Activated CD8-positive, alpha-beta memory T cell treated with anti-CD3 and anti-CD28 coated beads for 4 hours (primary cell): Measurements from ENCODE around the gene BSN.

Source experiments
- DNase-seq, 2 donors: peaks; one replicate each; pipeline ENCODE4 v3.0.0-alpha.2; 2020; ENCODE audit warnings: low read depth in 2 of 2

BSN gene, protein sequence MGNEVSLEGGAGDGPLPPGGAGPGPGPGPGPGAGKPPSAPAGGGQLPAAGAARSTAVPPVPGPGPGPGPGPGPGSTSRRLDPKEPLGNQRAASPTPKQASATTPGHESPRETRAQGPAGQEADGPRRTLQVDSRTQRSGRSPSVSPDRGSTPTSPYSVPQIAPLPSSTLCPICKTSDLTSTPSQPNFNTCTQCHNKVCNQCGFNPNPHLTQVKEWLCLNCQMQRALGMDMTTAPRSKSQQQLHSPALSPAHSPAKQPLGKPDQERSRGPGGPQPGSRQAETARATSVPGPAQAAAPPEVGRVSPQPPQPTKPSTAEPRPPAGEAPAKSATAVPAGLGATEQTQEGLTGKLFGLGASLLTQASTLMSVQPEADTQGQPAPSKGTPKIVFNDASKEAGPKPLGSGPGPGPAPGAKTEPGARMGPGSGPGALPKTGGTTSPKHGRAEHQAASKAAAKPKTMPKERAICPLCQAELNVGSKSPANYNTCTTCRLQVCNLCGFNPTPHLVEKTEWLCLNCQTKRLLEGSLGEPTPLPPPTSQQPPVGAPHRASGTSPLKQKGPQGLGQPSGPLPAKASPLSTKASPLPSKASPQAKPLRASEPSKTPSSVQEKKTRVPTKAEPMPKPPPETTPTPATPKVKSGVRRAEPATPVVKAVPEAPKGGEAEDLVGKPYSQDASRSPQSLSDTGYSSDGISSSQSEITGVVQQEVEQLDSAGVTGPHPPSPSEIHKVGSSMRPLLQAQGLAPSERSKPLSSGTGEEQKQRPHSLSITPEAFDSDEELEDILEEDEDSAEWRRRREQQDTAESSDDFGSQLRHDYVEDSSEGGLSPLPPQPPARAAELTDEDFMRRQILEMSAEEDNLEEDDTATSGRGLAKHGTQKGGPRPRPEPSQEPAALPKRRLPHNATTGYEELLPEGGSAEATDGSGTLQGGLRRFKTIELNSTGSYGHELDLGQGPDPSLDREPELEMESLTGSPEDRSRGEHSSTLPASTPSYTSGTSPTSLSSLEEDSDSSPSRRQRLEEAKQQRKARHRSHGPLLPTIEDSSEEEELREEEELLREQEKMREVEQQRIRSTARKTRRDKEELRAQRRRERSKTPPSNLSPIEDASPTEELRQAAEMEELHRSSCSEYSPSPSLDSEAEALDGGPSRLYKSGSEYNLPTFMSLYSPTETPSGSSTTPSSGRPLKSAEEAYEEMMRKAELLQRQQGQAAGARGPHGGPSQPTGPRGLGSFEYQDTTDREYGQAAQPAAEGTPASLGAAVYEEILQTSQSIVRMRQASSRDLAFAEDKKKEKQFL (N-terminal part only)

DNA sequence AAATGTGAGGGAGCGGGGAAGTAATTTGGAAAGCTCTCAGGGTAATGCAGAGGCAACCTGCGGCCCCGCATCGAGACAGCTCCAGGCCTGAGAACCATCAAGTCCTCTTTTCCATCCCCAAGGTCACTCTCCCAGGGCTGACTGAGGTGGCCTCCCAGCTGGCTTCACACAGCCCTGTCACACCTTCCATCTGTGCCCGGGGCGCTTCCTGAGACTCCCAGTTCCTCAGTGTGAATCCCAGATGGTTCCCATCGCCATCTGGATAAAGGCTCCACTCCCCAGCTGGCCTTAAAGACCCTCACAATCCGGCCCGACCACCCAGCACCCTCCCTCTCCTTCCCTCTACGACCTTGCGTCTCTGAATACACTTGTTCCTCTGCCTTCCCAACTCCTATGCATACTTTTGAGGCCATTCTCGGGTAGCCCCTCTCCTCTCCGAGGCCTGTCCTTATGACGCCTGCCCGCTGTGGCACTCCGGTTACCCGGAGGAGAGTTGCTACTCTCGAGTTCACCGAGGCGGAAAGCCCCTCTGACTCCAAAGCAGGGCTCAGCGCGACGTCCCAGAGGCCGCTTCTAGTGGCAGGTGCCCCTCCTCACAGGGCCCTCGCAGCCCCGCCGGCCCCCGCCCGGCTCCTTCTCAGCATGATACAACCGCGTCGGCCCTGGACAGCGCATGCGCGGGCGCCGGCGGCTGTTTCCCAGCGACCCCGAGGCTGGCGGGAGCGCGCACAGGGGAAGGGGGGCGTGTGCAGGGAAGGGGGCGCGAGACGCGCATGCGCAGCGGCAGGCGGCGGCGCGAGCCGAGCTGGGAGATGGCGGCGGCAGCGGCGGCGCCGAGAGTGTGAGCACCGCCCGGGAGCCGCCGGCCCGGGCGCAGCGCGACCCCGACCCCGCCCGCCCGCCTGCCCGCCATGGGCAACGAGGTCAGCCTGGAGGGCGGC lies at the start of gene BSN:
TSS of gene BSN (plus strand) at position 786 of the 941 bp plus-strand sequence. CDS start at position 912, 126 bp downstream.
- DNase-seq, result peak; percentile 80 to 87

- no peak for DNase-seq
Measured at GRCh38 chr3:49506906-49507305, 47.4 kb upstream of the BSN start.

DNA sequence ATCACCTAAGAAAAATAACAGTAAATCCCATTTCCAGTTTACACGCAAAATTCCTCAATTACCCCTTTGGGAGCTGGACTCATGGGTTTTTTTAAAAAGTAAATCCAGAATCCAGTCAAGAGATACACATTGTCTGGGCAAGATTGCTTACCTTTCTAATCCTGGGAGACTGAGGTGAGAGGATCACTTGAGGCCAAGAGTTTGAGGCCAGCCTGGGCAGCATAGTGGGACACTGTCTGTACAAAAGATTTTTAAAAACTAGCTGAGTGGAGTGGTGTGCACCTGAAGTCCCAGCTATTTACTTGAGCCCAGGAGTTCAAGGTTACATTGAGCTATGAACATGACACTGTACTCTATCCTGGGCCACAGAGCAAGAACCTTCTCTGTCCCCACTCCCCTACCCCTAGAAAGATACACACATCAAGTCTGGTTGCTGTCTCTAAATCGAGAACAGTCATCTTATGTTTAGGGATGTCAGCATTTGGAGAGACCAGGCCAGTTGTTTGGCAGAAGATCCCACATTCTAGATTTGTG lies 45.2 kb upstream of the BSN start:
- no peak for DNase-seq

DNA sequence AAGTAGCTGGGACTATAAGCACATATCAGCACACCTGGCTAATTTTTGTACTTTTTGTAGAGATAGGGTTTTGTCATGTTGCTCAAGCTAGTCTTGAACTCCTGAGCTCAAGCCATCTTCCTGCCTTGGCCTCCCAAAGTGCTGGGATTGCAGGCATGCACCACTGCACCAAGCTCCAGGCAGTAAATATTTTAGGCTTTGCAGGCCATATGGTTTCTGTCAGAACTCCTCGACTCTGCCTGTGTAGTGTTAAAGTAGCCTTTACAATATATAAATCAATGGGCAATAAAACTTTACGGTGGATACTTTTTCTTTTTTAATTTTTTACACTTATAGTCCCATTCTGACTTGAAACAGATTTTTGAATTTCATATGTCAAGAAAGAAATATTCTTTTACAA lies 42.6 kb upstream of the BSN start:
- no peak for DNase-seq

- DNase-seq, result no peak
Measured at GRCh38 chr3:49512781-49513355, 41.4 kb upstream of the BSN start.

- DNase-seq, result no peak
Measured at GRCh38 chr3:49513494-49514124, 40.7 kb upstream of the BSN start.

GRCh38 chr3:49518016-49518415 lies 36.3 kb upstream of the BSN start:
- DNase-seq, result no peak

GRCh38 chr3:49518441-49518840 lies 35.8 kb upstream of the BSN start:
- no peak for DNase-seq

GRCh38 chr3:49519296-49519695 lies 35.0 kb upstream of the BSN start:
- DNase-seq, result no peak

- no peak for DNase-seq
Measured at GRCh38 chr3:49519916-49520385, 34.3 kb upstream of the BSN start.

DNA sequence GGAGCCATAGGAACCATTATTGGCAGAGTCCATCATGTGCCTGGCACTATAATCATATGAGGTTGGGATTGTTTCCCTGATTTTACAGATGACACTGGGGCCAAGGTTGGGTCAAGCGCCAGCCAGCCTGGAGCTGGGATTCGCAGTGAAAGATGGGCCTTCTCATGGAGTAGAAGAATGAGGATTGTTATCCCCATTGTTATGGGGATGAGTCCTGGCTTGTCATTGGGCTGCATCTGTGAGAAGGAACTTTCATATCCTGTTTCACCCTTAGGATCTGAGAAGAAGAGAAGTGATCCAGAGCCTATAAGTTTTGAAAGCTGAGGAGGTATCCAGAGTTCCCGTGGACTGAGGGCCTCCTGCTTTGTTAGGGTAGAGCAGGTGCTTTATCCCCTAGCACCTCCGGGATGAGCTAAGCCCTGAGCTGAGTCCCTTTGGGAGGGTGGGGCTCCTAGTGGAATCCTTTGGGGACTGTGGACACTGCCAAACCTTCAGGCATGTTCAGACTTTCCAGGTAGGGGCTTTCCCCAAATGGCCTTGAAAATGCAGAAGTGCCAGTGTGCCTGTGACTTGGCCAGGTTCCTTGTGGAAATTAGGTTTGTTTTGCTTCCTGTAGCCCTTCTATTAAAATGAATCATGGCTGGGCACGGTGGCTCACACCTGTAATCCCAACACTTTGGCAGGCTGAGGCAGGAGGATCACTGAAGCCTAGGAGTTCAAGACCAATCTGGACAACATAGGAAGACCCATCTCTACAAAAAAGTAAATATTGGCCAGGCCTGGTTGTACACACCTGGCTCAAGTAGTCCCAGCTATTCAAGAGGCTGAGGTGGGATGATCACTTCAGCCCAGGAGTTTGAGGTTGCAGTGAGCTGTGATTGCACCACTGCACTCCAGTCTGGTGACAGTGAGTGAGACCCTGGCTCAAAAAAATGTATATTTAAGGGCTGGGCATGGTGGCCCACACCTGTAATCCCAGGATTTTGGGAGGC lies 30.2 kb upstream of the BSN start:
- DNase-seq, result no peak

DNA sequence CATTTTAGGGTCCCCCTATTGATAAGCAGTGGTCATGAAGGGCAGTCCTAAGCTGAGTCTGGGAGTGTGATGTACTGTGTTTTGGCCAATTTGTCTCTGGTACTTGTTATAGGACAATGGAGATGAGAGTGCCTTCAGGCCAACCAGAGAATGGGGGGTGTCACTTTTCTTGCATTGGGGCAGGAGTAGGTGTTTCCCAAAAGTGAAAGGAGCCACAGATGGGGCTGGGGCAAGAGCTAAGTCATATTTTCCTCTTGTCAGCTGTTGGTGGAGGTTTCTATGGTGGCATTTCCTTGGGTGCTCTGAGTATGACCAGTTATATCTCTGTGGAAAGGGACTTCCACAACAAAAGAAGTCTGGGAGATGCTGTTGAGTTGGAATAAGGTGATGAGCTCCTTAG lies 24.7 kb upstream of the BSN start:
- no peak for DNase-seq

- DNase-seq, result no peak
Measured at GRCh38 chr3:49530231-49530630, 24.0 kb upstream of the BSN start.

- DNase-seq, result no peak
Measured at GRCh38 chr3:49530701-49531100, 23.6 kb upstream of the BSN start.

DNA sequence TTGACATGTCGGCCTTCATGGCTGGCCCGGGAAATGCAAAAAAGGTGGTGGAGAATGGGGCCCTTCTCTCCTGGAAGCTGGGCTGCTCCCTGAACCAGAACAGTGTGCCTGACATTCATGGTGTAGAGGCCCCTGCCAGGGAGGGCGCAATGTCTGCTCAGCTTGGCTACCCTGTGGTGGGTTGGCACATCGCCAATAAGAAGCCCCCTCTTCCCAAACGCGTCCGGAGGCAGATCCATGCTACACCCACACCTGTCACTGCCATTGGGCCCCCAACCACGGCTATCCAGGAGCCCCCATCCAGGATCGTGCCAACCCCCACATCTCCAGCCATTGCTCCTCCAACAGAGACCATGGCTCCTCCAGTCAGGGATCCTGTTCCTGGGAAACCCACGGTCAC lies 23.1 kb upstream of the BSN start:
- DNase-seq, result no peak

DNA sequence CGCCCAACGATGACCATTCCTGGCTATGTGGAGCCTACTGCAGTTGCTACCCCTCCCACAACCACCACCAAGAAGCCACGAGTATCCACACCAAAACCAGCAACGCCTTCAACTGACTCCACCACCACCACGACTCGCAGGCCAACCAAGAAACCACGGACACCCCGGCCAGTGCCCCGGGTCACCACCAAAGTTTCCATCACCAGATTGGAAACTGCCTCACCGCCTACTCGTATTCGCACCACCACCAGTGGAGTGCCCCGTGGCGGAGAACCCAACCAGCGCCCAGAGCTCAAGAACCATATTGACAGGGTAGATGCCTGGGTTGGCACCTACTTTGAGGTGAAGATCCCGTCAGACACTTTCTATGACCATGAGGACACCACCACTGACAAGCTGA lies 22.6 kb upstream of the BSN start:
- no peak for DNase-seq

GRCh38 chr3:49533031-49533430 lies 21.2 kb upstream of the BSN start:
- no peak for DNase-seq

- DNase-seq, result no peak
Measured at GRCh38 chr3:49533786-49534519, 20.3 kb upstream of the BSN start.
